ENCODE results near the gene APBA3.

- TF ChIP-seq, protein P1, sequence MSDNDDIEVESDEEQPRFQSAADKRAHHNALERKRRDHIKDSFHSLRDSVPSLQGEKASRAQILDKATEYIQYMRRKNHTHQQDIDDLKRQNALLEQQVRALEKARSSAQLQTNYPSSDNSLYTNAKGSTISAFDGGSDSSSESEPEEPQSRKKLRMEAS (IDR thresholded peaks at IDR 0.05; ENCODE audit: low read depth, low read length), result no peak
- no peak for TF ChIP-seq CTCF (IDR thresholded peaks at IDR 0.05; ENCODE audit: low read depth, low read length)
- TF ChIP-seq POLR2A (IDR thresholded peaks at IDR 0.05; ENCODE audit: extremely low read depth, insufficient read length), result no peak
Measured at GRCh38 chr19:3746371-3747056, 15.0 kb downstream of the APBA3 start.

Measured in NB4 (cell line).